HUES6 (cell line): ENCODE measurements around the gene ACSL6.

Experiments
- H3K27ac ChIP-seq: 2 replicates; pipeline ENCODE4 v1.7.0; 2013; ENCODE audit warnings: low read depth, mild to moderate bottlenecking, low read length, inconsistent platforms
- H3K27me3 ChIP-seq: 2 replicates; pipeline ENCODE4 v1.6.1; 2013; ENCODE audit warnings: low read length; ENCODE audit not compliant: control insufficient read depth, insufficient read depth
- H3K36me3 ChIP-seq: 2 replicates; pipeline ENCODE4 v1.6.1; 2013; ENCODE audit warnings: low read length; ENCODE audit not compliant: control insufficient read depth, insufficient read depth
- H3K4me1 ChIP-seq: 2 replicates; pipeline ENCODE4 v1.6.1; 2013; ENCODE audit warnings: low read length; ENCODE audit not compliant: control insufficient read depth, insufficient read depth
- H3K4me3 ChIP-seq: 2 replicates; pipeline ENCODE4 v1.5.1; 2013; ENCODE audit warnings: low read depth, low read length
- H3K9ac ChIP-seq: one replicate; pipeline ENCODE4 v1.6.1; 2013; ENCODE audit warnings: mild to moderate bottlenecking, low read length
- H3K9me3 ChIP-seq: 2 replicates; pipeline ENCODE4 v1.6.1; 2013; ENCODE audit warnings: low read depth, low read length; ENCODE audit not compliant: control insufficient read depth, insufficient read depth

The ACSL6 gene

GRCh38 chr5:131996210-131997025, 15.0 kb downstream of the ACSL6 start:
- no peak overlapping the region for H3K4me3 ChIP-seq
- no peak overlapping the region for H3K9ac ChIP-seq
- H3K4me1 ChIP-seq = peaks cover 21% of the 10 kb centered on the region
- H3K27ac ChIP-seq = no peak overlapping the region; the same call in 1 of the 2 replicates
- no peaks in the 10 kb centered on the region for H3K27me3 ChIP-seq
- H3K9me3 ChIP-seq = no peaks in the 10 kb centered on the region
- no peaks in the 10 kb centered on the region for H3K36me3 ChIP-seq

DNA sequence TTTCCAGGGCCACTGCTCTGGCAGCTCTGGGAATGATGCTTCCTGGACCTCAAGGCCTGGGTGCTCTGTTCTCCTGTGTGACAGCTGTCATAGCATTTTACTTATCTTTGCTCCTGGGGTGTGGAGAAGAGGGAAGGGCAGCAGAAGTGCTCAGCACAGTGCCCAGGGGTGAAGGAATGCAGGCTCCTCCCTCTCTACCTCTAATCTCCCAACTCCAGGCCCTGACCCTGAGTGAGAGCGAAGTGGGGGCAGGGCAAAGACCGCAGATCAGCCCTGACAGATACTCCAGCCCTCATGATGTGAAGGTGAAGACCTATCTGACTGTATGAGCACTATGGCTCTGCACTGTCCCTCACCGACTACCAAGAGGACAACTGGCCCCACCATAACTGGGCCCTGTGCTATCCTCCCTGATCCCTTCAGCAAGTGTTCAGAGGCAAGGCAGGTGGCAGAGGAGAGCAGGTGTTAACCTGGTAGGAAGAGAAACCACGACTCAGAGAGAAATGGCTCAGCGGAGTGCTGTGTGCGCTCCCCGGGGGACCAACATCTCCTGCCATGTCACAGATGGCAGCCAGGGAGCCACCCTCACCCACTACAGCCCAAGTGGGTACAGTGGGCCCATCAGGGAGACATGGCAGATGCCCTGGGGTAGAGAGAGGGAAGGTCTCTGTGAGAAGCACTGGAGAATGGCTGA, 16.8 kb downstream of the ACSL6 start:
- Histone ChIP-seq H3K27me3 (no peaks in the 10 kb centered on the region), H3K4me3 (no peak overlapping the region), H3K27ac (no peak overlapping the region), H3K9ac (no peak overlapping the region), H3K9me3 (no peaks in the 10 kb centered on the region), H3K4me1 (peaks cover 19% of the 10 kb centered on the region), H3K36me3 (no peaks in the 10 kb centered on the region)

- Histone ChIP-seq H3K27ac (no peak overlapping the region), H3K4me3 (no peak overlapping the region), H3K27me3 (no peaks in the 10 kb centered on the region), H3K4me1 (peaks cover 13% of the 10 kb centered on the region), H3K9me3 (no peaks in the 10 kb centered on the region), H3K36me3 (no peaks in the 10 kb centered on the region), H3K9ac (no peak overlapping the region)
Measured at GRCh38 chr5:131994090-131994489, 17.4 kb downstream of the ACSL6 start.

- peaks cover 13% of the 10 kb centered on the region for H3K4me1 ChIP-seq
- H3K27ac ChIP-seq = no peak overlapping the region
- H3K36me3 ChIP-seq = no peaks in the 10 kb centered on the region
- no peaks in the 10 kb centered on the region for H3K27me3 ChIP-seq
- H3K9ac ChIP-seq = no peak overlapping the region
- no peaks in the 10 kb centered on the region for H3K9me3 ChIP-seq
- H3K4me3 ChIP-seq = no peak overlapping the region
Measured at GRCh38 chr5:131993676-131994075, 17.8 kb downstream of the ACSL6 start.

DNA sequence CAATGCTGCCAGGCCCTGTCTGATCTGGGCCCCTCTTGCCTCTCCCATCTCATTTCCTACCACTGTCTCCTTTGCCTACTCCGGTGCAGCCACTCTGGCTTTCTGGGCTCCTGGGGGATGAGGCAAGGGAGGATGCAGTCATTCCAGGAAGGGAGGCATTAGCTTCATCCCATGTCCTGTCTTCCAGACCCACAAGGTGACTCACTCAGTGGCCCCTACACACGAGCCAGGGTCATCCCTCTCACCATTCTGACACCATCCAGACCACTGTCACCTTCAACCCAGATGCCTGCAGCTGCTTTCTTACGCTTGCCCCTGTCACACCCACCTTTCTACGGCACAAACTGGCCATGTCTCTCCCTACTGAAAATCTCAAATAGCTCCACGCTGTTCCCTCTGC, 19.1 kb downstream of the ACSL6 start:
- Histone ChIP-seq H3K9me3 (no peaks in the 10 kb centered on the region), H3K4me3 (no peak overlapping the region), H3K9ac (no peak overlapping the region), H3K27ac (no peak overlapping the region), H3K27me3 (no peaks in the 10 kb centered on the region), H3K36me3 (no peaks in the 10 kb centered on the region), H3K4me1 (peaks cover 13% of the 10 kb centered on the region)

- peaks cover 13% of the 10 kb centered on the region for H3K4me1 ChIP-seq
- H3K9me3 ChIP-seq = no peaks in the 10 kb centered on the region
- no peak overlapping the region for H3K9ac ChIP-seq
- no peaks in the 10 kb centered on the region for H3K27me3 ChIP-seq
- H3K4me3 ChIP-seq = no peak overlapping the region
- no peak overlapping the region for H3K27ac ChIP-seq
- H3K36me3 ChIP-seq = no peaks in the 10 kb centered on the region
Measured at GRCh38 chr5:131991593-131992324, 19.7 kb downstream of the ACSL6 start.

DNA sequence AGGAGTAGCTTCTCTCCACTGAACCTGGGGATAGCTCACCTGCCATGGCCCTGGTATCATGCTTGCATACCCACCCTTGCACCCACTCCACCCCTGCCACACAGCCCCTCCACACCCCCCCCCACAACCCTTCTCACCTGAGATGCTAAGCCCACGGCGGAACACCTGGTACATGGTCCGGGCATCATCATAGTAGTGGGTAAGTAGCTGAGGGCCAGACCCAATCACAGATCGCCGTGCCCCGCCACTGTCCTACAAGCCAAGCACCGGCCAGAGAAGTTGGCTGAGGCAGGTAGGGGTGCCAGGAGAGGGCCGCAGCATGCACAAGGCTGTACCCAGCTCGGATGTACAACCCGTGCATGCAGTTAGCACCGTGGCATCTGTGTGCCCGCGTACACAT, 20.7 kb downstream of the ACSL6 start:
- Histone ChIP-seq H3K27ac (no peak overlapping the region), H3K9ac (no peak overlapping the region), H3K9me3 (no peaks in the 10 kb centered on the region), H3K4me1 (peaks cover 11% of the 10 kb centered on the region), H3K4me3 (no peak overlapping the region), H3K36me3 (no peaks in the 10 kb centered on the region), H3K27me3 (no peaks in the 10 kb centered on the region)

- Histone ChIP-seq H3K4me3 (no peak overlapping the region), H3K36me3 (no peaks in the 10 kb centered on the region), H3K9ac (no peak overlapping the region), H3K9me3 (no peaks in the 10 kb centered on the region), H3K4me1 (no peaks in the 10 kb centered on the region), H3K27me3 (no peaks in the 10 kb centered on the region), H3K27ac (no peak overlapping the region)
Measured at GRCh38 chr5:131988601-131989000, 22.9 kb downstream of the ACSL6 start.

DNA sequence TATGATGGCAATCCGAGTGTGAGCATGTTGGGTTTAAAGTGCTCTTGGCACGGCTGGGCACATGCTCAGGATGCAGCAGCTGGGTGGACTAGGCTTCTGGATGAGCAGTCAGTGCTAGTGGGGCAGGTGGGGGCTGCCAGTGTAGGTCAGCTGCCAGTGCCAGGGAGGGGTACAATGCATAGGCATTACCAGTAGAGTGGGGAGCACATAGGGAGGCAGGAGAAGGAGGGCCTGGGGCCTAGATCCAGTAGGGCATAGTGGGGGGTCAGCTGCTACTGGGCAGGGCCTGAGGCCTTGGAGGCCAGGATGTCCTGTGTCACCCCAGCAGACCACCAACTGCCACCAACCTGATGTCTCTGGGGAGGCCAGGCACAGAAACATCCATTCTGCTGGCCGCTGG, 24.2 kb downstream of the ACSL6 start:
- Histone ChIP-seq H3K9ac (no peak overlapping the region), H3K27ac (no peak overlapping the region), H3K4me1 (no peaks in the 10 kb centered on the region), H3K36me3 (no peaks in the 10 kb centered on the region), H3K27me3 (no peaks in the 10 kb centered on the region), H3K4me3 (no peak overlapping the region), H3K9me3 (no peaks in the 10 kb centered on the region)

DNA sequence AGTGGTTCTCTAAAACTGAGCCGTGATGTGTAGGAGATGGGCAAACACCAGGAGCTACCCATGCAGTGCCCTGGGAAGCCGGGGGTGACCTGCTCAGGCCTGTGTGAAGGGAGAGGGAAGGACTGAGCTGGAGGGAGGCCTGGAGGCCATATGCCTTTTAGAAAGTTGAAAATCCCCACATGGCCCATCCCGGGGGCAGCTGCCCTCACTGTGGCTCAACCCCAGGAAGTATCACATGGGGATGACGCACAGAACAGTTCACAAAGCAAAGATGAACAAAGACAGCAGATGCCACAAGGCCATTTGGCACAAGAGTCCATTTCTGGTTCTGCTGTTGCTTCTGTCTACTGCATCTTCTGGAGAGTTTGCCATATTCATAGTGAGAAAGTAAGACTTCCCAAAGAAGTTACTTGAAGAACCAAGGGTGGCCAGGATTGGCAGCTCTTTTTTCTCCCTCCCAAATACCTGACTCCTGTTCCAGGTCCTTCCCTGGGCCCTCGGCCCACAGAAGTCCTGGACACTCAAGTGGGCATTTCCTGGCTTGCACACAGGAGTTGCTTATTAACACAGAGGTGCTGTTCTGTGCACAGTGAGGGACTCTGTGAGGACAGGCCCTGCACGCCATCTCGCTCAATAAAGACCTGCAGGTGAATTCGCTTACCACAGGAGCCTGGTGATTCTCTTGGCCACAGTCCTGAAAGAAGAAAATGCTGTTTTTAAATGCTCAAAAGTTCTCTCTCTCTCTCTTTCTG, 25.1 kb downstream of the ACSL6 start:
- no peaks in the 10 kb centered on the region for H3K9me3 ChIP-seq
- H3K36me3 ChIP-seq = no peaks in the 10 kb centered on the region
- H3K9ac ChIP-seq = no peak overlapping the region
- H3K27ac ChIP-seq = no peak overlapping the region
- H3K27me3 ChIP-seq = no peaks in the 10 kb centered on the region
- H3K4me1 ChIP-seq = no peaks in the 10 kb centered on the region
- no peak overlapping the region for H3K4me3 ChIP-seq
